Activated T-cell treated with anti-CD3 and anti-CD28 coated beads, Interleukin-2, amount 50 U/mL, for 4 hours (primary cell): ENCODE results near the gene CALCOCO1. TPM values are rescaled to one million over a fixed set of nuclear protein-coding genes. Genes with fewer than 3 reads are reported as not detected.
"Not testable (repeated sequence)": the region's sequence is repeated elsewhere in the genome, so short reads cannot be mapped to it uniquely, and the experiment has no call there.

Experiments
- ATAC-seq, 2 donors: fragments of 200-7000 bp; cut with Tn5 transposase; one replicate each; pipeline ENCODE4 v1.10.0; 2021
- DNase-seq: peaks from one replicate; pipeline ENCODE4 v3.0.0-alpha.2; 2020
- H3K27me3 Mint-ChIP-seq: one replicate; pipeline ENCODE4 v1.8.0; 2021; ENCODE audit warnings: low read depth, mixed read lengths
- H3K36me3 Mint-ChIP-seq: one replicate; pipeline ENCODE4 v1.8.0; 2022; ENCODE audit warnings: mixed read lengths; ENCODE audit not compliant: insufficient read depth
- H3K4me1 Mint-ChIP-seq: one replicate; pipeline ENCODE4 v1.8.0; 2021; ENCODE audit warnings: low read depth, mixed read lengths
- H3K4me3 Mint-ChIP-seq: one replicate; pipeline ENCODE4 v1.8.0; 2021; ENCODE audit warnings: mild to moderate bottlenecking, moderate library complexity, mixed read lengths
- H3K9me3 Mint-ChIP-seq: one replicate; pipeline ENCODE4 v1.8.0; 2021; ENCODE audit warnings: mixed read lengths
- total RNA-seq, 3 donors: library from RNA; stranded (reverse); gene quantifications; one replicate each; pipeline ENCODE4 v1.2.1, GENCODE V29; 2021

CALCOCO1 gene
- total RNA-seq, 3 donors from 2014 or later = 2.6 to 9.9 (median 7.1) TPM

GRCh38 chr12:53733807-53734200, 6.6 kb upstream of the CALCOCO1 start:
- Mint-ChIP-seq H3K4me1 (peaks cover 13% of the 10 kb centered on the region), H3K9me3 (no peaks in the 10 kb centered on the region), H3K36me3 (no peaks in the 10 kb centered on the region), H3K27me3 (peaks cover 30% of the 10 kb centered on the region), H3K4me3 (no peak overlapping the region)
- DNase-seq (no peak), ATAC-seq (no peak)

GRCh38 chr12:53733051-53733806, 6.0 kb upstream of the CALCOCO1 start:
- Mint-ChIP-seq H3K27me3 (peaks cover 28% of the 10 kb centered on the region), H3K9me3 (no peaks in the 10 kb centered on the region), H3K4me3 (no peak overlapping the region), H3K4me1 (peaks cover 11% of the 10 kb centered on the region), H3K36me3 (no peaks in the 10 kb centered on the region)
- DNase-seq = no peak
- no peak for ATAC-seq

GRCh38 chr12:53729644-53730043, 2.4 kb upstream of the CALCOCO1 start:
- Mint-ChIP-seq H3K36me3 (peaks cover 7% of the 10 kb centered on the region), H3K27me3 (peaks cover 2% of the 10 kb centered on the region), H3K4me3 (no peak overlapping the region), H3K9me3 (no peaks in the 10 kb centered on the region), H3K4me1 (peaks cover 30% of the 10 kb centered on the region)
- DNase-seq (no peak), ATAC-seq (no peak)

GRCh38 chr12:53728206-53728605, 954 bp upstream of the CALCOCO1 start:
- Mint-ChIP-seq H3K4me3 (peak overlapping the region; percentile 84), H3K9me3 (no peaks in the 10 kb centered on the region), H3K27me3 (no peaks in the 10 kb centered on the region), H3K36me3 (peaks cover 15% of the 10 kb centered on the region), H3K4me1 (peaks cover 26% of the 10 kb centered on the region)
- DNase-seq (no peak), ATAC-seq (no peak)

- Mint-ChIP-seq H3K9me3 (no peaks in the 10 kb centered on the region), H3K36me3 (peaks cover 27% of the 10 kb centered on the region), H3K4me3 (peak overlapping the region; percentile 84), H3K4me1 (peaks cover 25% of the 10 kb centered on the region), H3K27me3 (no peaks in the 10 kb centered on the region)
- ATAC-seq (no peak), DNase-seq (no peak)
These were observed 324 bp downstream of the CALCOCO1 start for GRCh38 chr12:53726946-53727309.

- H3K9me3 Mint-ChIP-seq = no peaks in the 10 kb centered on the region
- ATAC-seq (no peak), DNase-seq (no peak)
- H3K27me3 Mint-ChIP-seq = no peaks in the 10 kb centered on the region
- peaks cover 25% of the 10 kb centered on the region for H3K4me1 Mint-ChIP-seq
- H3K4me3 Mint-ChIP-seq = peak overlapping the region; percentile 84
- H3K36me3 Mint-ChIP-seq = peaks cover 28% of the 10 kb centered on the region
These were observed 911 bp downstream of the CALCOCO1 start for GRCh38 chr12:53726341-53726740.

GRCh38 chr12:53725824-53726223, 1.4 kb downstream of the CALCOCO1 start:
- Mint-ChIP-seq H3K27me3 (no peaks in the 10 kb centered on the region), H3K4me1 (peaks cover 25% of the 10 kb centered on the region), H3K9me3 (no peaks in the 10 kb centered on the region), H3K4me3 (peak overlapping the region; percentile 50), H3K36me3 (peaks cover 31% of the 10 kb centered on the region)
- no peak for DNase-seq
- no peak for ATAC-seq

GRCh38 chr12:53722450-53723041, 4.7 kb downstream of the CALCOCO1 start:
- Mint-ChIP-seq H3K27me3 (no peaks in the 10 kb centered on the region), H3K9me3 (no peaks in the 10 kb centered on the region), H3K4me1 (peaks cover 16% of the 10 kb centered on the region), H3K4me3 (no peak overlapping the region), H3K36me3 (peaks cover 46% of the 10 kb centered on the region)
- DNase-seq (no peak), ATAC-seq (no peak)

GRCh38 chr12:53720946-53721345, 6.3 kb downstream of the CALCOCO1 start:
- Mint-ChIP-seq H3K36me3 (peaks cover 55% of the 10 kb centered on the region), H3K27me3 (no peaks in the 10 kb centered on the region), H3K4me3 (no peak overlapping the region), H3K4me1 (peaks cover 4% of the 10 kb centered on the region), H3K9me3 (no peaks in the 10 kb centered on the region)
- DNase-seq (no peak), ATAC-seq (no peak)

- peaks cover 53% of the 10 kb centered on the region for H3K36me3 Mint-ChIP-seq
- ATAC-seq (no peak), DNase-seq (no peak)
- H3K27me3 Mint-ChIP-seq = no peaks in the 10 kb centered on the region
- H3K4me3 Mint-ChIP-seq = no peak overlapping the region
- H3K9me3 Mint-ChIP-seq = no peaks in the 10 kb centered on the region
- no peaks in the 10 kb centered on the region for H3K4me1 Mint-ChIP-seq
These were observed 7.6 kb downstream of the CALCOCO1 start for GRCh38 chr12:53719649-53720048.

GRCh38 chr12:53718567-53718966, 8.7 kb downstream of the CALCOCO1 start:
- not testable (repeated sequence) for H3K4me3 Mint-ChIP-seq, ATAC-seq, H3K27me3 Mint-ChIP-seq, H3K9me3 Mint-ChIP-seq, DNase-seq, H3K4me1 Mint-ChIP-seq
- peaks cover 45% of the 10 kb centered on the region for H3K36me3 Mint-ChIP-seq

- DNase-seq = no peak
- H3K27me3 Mint-ChIP-seq = no peaks in the 10 kb centered on the region
- no peak for ATAC-seq
- H3K4me3 Mint-ChIP-seq = no peak overlapping the region
- H3K4me1 Mint-ChIP-seq = no peaks in the 10 kb centered on the region
- peaks cover 43% of the 10 kb centered on the region for H3K36me3 Mint-ChIP-seq
- no peaks in the 10 kb centered on the region for H3K9me3 Mint-ChIP-seq
These were observed 9.9 kb downstream of the CALCOCO1 start for GRCh38 chr12:53717319-53717718.

GRCh38 chr12:53714004-53714403, 13.2 kb downstream of the CALCOCO1 start:
- H3K4me1 Mint-ChIP-seq = no peaks in the 10 kb centered on the region
- H3K9me3 Mint-ChIP-seq = no peaks in the 10 kb centered on the region
- ATAC-seq = no peak
- H3K27me3 Mint-ChIP-seq = no peaks in the 10 kb centered on the region
- no peak overlapping the region for H3K4me3 Mint-ChIP-seq
- DNase-seq = no peak
- peaks cover 25% of the 10 kb centered on the region for H3K36me3 Mint-ChIP-seq

GRCh38 chr12:53713516-53713915, 13.7 kb downstream of the CALCOCO1 start:
- Mint-ChIP-seq H3K9me3 (no peaks in the 10 kb centered on the region), H3K36me3 (peaks cover 25% of the 10 kb centered on the region), H3K4me3 (no peak overlapping the region), H3K27me3 (no peaks in the 10 kb centered on the region), H3K4me1 (no peaks in the 10 kb centered on the region)
- DNase-seq (no peak), ATAC-seq (no peak)

GRCh38 chr12:53712059-53712643, 15.1 kb downstream of the CALCOCO1 start:
- Mint-ChIP-seq H3K27me3 (peaks cover 3% of the 10 kb centered on the region), H3K4me3 (no peak overlapping the region), H3K36me3 (peaks cover 23% of the 10 kb centered on the region), H3K9me3 (no peaks in the 10 kb centered on the region), H3K4me1 (no peaks in the 10 kb centered on the region)
- DNase-seq (no peak), ATAC-seq (no peak)
